ENCODE measurements around the gene C2orf72. TPM values are rescaled to one million over a fixed set of nuclear protein-coding genes. Genes with fewer than 3 reads are reported as not detected.

C2orf72 gene
- total and polyA plus RNA-seq, 2 of the 13 experiments (the other 11 are each of a cell fraction or from before 2014, with no cell fraction given), result 147 to 203 TPM

- TF ChIP-seq ADNP (CRISPR knock-in tag; IDR thresholded peaks at IDR 0.05) (no peak), IRX3 (CRISPR knock-in tag; IDR thresholded peaks at IDR 0.05; ENCODE audit: borderline replicate concordance, low read depth) (no peak), E2F2 (CRISPR knock-in tag; IDR thresholded peaks at IDR 0.05; ENCODE audit: borderline replicate concordance) (no peak), RELA (CRISPR knock-in tag; IDR thresholded peaks at IDR 0.05) (no peak), BRF2 (CRISPR knock-in tag; IDR thresholded peaks at IDR 0.05) (0 out of 2 replicates have a peak, but pooled peaks have one; percentile 51), HMG20A (CRISPR knock-in tag; IDR thresholded peaks at IDR 0.05; ENCODE audit: borderline replicate concordance) (no peak), FOXP4 (CRISPR knock-in tag; IDR thresholded peaks at IDR 0.05) (0 out of 2 replicates have a peak, but pooled peaks have one; percentile 2), ZSCAN9 (CRISPR knock-in tag; IDR thresholded peaks at IDR 0.05; ENCODE audit: borderline replicate concordance) (0 out of 2 replicates have a peak, but pooled peaks have one; percentile 1), ZNF232 (CRISPR knock-in tag; IDR thresholded peaks at IDR 0.05; ENCODE audit: borderline replicate concordance) (no peak), CSRNP2 (CRISPR knock-in tag; conservative IDR thresholded peaks at IDR 0.05; ENCODE audit: low read depth) (no peak), ZMAT3 (CRISPR knock-in tag; conservative IDR thresholded peaks at IDR 0.05) (no peak), ZBTB20 (CRISPR knock-in tag; IDR thresholded peaks at IDR 0.05; ENCODE audit: borderline replicate concordance, low read depth) (no peak), XRCC5 (optimal IDR thresholded peaks at IDR 0.05; ENCODE audit: low read length) (peak; percentile 10)
Measured at GRCh38 chr2:231047923-231048915, 10.9 kb downstream of the C2orf72 start (continued).

Data from HepG2 (cell line).